Measurements from ENCODE around the gene TBCD.
"Not testable (repeated sequence)": the region's sequence is repeated elsewhere in the genome, so short reads cannot be mapped to it uniquely, and the experiment has no call there.

Gene TBCD

GRCh38 chr17:82961366-82962162 lies 209.7 kb downstream of the TBCD start:
- in situ Hi-C loops (cut with MboI; ENCODE audit: low sequenced_read_pairs, unreplicated experiment): no loop called here
- no peak for DNase-seq (ENCODE audit: low spot score)
- TF ChIP-seq CTCF (IDR thresholded peaks at IDR 0.05; ENCODE audit: borderline replicate concordance, control extremely low read depth, extremely low read depth, insufficient read depth, missing control alignments): no peak

- no peak for TF ChIP-seq CTCF (IDR thresholded peaks at IDR 0.05; ENCODE audit: borderline replicate concordance, control extremely low read depth, extremely low read depth, insufficient read depth, missing control alignments)
- no peak for DNase-seq (ENCODE audit: low spot score)
- in situ Hi-C loops (cut with MboI; ENCODE audit: low sequenced_read_pairs, unreplicated experiment): no loop called here
These were observed 210.4 kb downstream of the TBCD start for GRCh38 chr17:82962163-82962720.

GRCh38 chr17:82963104-82963950 lies 211.5 kb downstream of the TBCD start:
- peak; percentile 43 for TF ChIP-seq CTCF (IDR thresholded peaks at IDR 0.05; ENCODE audit: borderline replicate concordance, control extremely low read depth, extremely low read depth, insufficient read depth, missing control alignments)
- in situ Hi-C loops (cut with MboI; ENCODE audit: low sequenced_read_pairs, unreplicated experiment): no loop called here
- DNase-seq (ENCODE audit: low spot score): peak; percentile 75

GRCh38 chr17:82964451-82964850 lies 212.6 kb downstream of the TBCD start:
- in situ Hi-C loops (cut with MboI; ENCODE audit: low sequenced_read_pairs, unreplicated experiment): not testable (repeated sequence)

GRCh38 chr17:82964851-82965341 lies 213.0 kb downstream of the TBCD start:
- in situ Hi-C loops (cut with MboI; ENCODE audit: low sequenced_read_pairs, unreplicated experiment): no loop called here
- TF ChIP-seq CTCF (IDR thresholded peaks at IDR 0.05; ENCODE audit: borderline replicate concordance, control extremely low read depth, extremely low read depth, insufficient read depth, missing control alignments): no peak
- no peak for DNase-seq (ENCODE audit: low spot score)

More at GRCh38 chr17:82964451-82964850, 212.6 kb downstream of the TBCD start:
- DNase-seq (ENCODE audit: low spot score): not testable (repeated sequence)

DNA sequence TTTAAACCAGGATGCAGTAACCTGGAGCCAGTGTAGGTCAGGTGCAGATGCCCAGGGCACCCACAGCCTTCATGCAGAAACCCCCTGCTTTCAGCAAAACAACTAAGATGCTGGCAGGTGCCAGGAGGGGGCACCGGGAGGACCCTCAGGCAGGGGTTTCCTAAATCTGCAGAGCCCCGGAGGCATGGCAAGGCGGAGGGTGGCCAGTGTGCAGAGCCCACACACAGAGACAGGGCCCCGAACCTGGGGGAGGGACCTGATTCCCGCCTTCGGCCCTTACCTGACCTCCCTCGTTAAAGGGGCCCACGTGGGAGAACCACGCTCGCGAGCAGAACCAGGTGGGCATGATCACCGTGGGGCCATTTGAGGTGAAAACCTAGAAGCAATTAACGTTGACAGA lies 213.5 kb downstream of the TBCD start:
- no peak for TF ChIP-seq CTCF (IDR thresholded peaks at IDR 0.05; ENCODE audit: borderline replicate concordance, control extremely low read depth, extremely low read depth, insufficient read depth, missing control alignments)
- in situ Hi-C loops (cut with MboI; ENCODE audit: low sequenced_read_pairs, unreplicated experiment): no loop called here
- no peak for DNase-seq (ENCODE audit: low spot score)

Data from GM13976 (cell line).